MCF 10A (cell line): ENCODE results near the gene MDM2. TPM values are rescaled to one million over a fixed set of nuclear protein-coding genes. Genes with fewer than 3 reads are reported as not detected.

Experiments
- BruUV-seq: library from RNA; stranded (reverse); fragments of 400-500 nt; replicated peaks from 2 replicates; lab custom pipeline; 2021; lab: Mats Ljungman, UMichigan
- CTCF ChIA-PET: fragments of 300-600 bp; sonication (Branson Sonifier 250); formaldehyde crosslinking; extraction: SDS; loops from one replicate; lab custom pipeline; 2021; ENCODE audit warnings: antibody characterized with exemption, inconsistent platforms; lab: Yijun Ruan, JAX
- POLR2A ChIA-PET: fragments of 300-600, 350-650 bp; sonication (Branson Sonifier 250); formaldehyde crosslinking; extraction: SDS; loops from one replicate; lab custom pipeline; 2020; ENCODE audit warnings: antibody characterized with exemption, inconsistent platforms; lab: Yijun Ruan, JAX
- DNase-seq: peaks from one replicate; pipeline ENCODE4 v3.0.0-alpha.2; 2018; ENCODE audit not compliant: unreplicated experiment
- H3K27ac Mint-ChIP-seq: one replicate; pipeline ENCODE4 v1.8.0; 2022; ENCODE audit warnings: mild to moderate bottlenecking, low read depth, mixed read lengths; ENCODE audit not compliant: unreplicated experiment
- H3K27me3 Mint-ChIP-seq: one replicate; pipeline ENCODE4 v1.8.0; 2022; ENCODE audit warnings: mixed read lengths; ENCODE audit not compliant: insufficient read depth, unreplicated experiment
- H3K36me3 Mint-ChIP-seq: one replicate; pipeline ENCODE4 v1.8.0; 2022; ENCODE audit warnings: mild to moderate bottlenecking, moderate library complexity, mixed read lengths; ENCODE audit not compliant: insufficient read depth, unreplicated experiment
- H3K4me1 Mint-ChIP-seq: one replicate; pipeline ENCODE4 v1.8.0; 2022; ENCODE audit warnings: mixed read lengths; ENCODE audit not compliant: insufficient read depth, unreplicated experiment
- H3K4me3 Mint-ChIP-seq: one replicate; pipeline ENCODE4 v1.8.0; 2022; ENCODE audit warnings: mild to moderate bottlenecking, moderate library complexity, mixed read lengths; ENCODE audit not compliant: unreplicated experiment
- H3K9me3 Mint-ChIP-seq: one replicate; pipeline ENCODE4 v1.8.0; 2022; ENCODE audit warnings: mixed read lengths; ENCODE audit not compliant: unreplicated experiment
- intact Hi-C: fragments of 100-400 bp; cut with micrococcal nuclease; formaldehyde crosslinking; loops from 2 replicates; pipeline ENCODE4 v1.14.1; 2022
- total RNA-seq: library from RNA; stranded (reverse); gene quantifications from 2 replicates; pipeline ENCODE4 v1.2.3, GENCODE V29; 2022
- TF ChIP-seq, protein P1 (sequence below): fragments of 200-600 bp; IDR thresholded peaks from one replicate; pipeline ENCODE4 v1.8.0; 2022; ENCODE audit warnings: antibody characterized with exemption, mild to moderate bottlenecking; ENCODE audit not compliant: unreplicated experiment

The MDM2 gene
- total RNA-seq, 1 experiment from 2014 or later = 383 TPM

GRCh38 chr12:68790952-68791234 is 17.1 kb upstream of the MDM2 start:
- ChIA-PET CTCF (interaction anchor here (0.6 kb wide), 1 partner anchor 44 kb away, joined by 3 read pairs; no protein-coding TSS in a partner anchor), POLR2A (interaction anchor here (1.1 to 1.7 kb wide), 2 partner anchors 9 to 17 kb away, joined by 5 to 9 read pairs; partner anchors contain the start of gene MDM2)
- Mint-ChIP-seq H3K36me3 (no peaks in the 10 kb centered on the region), H3K4me1 (peaks cover 19% of the 10 kb centered on the region), H3K27ac (no peak overlapping the region), H3K27me3 (no peaks in the 10 kb centered on the region), H3K4me3 (no peak overlapping the region), H3K9me3 (no peaks in the 10 kb centered on the region)
- intact Hi-C loops = no loop called here
- no TSS peak for BruUV-seq
- TF ChIP-seq, protein P1, sequence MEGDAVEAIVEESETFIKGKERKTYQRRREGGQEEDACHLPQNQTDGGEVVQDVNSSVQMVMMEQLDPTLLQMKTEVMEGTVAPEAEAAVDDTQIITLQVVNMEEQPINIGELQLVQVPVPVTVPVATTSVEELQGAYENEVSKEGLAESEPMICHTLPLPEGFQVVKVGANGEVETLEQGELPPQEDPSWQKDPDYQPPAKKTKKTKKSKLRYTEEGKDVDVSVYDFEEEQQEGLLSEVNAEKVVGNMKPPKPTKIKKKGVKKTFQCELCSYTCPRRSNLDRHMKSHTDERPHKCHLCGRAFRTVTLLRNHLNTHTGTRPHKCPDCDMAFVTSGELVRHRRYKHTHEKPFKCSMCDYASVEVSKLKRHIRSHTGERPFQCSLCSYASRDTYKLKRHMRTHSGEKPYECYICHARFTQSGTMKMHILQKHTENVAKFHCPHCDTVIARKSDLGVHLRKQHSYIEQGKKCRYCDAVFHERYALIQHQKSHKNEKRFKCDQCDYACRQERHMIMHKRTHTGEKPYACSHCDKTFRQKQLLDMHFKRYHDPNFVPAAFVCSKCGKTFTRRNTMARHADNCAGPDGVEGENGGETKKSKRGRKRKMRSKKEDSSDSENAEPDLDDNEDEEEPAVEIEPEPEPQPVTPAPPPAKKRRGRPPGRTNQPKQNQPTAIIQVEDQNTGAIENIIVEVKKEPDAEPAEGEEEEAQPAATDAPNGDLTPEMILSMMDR = no peak
- no peak for DNase-seq

- no TSS peak for BruUV-seq
- Mint-ChIP-seq H3K36me3 (no peaks in the 10 kb centered on the region), H3K4me3 (no peak overlapping the region), H3K9me3 (no peaks in the 10 kb centered on the region), H3K27me3 (no peaks in the 10 kb centered on the region), H3K4me1 (peaks cover 19% of the 10 kb centered on the region), H3K27ac (no peak overlapping the region)
- TF ChIP-seq, protein P1 = no peak
- DNase-seq = no peak
- ChIA-PET CTCF (interaction anchor here (0.8 kb wide), 1 partner anchor 17 kb away, joined by 3 read pairs; no protein-coding TSS in a partner anchor), POLR2A (interaction anchor here (0.6 to 1.7 kb wide), 4 partner anchors 8 to 1350 kb away, joined by 3 to 9 read pairs (median 4); partner anchors contain the start of gene MDM2)
- intact Hi-C loops = no loop called here
These were observed 16.0 kb upstream of the MDM2 start for GRCh38 chr12:68791897-68792481.

- DNase-seq = peak; percentile 64
- intact Hi-C loops = no loop called here
- H3K27ac Mint-ChIP-seq = no peak overlapping the region
- no peaks in the 10 kb centered on the region for H3K9me3 Mint-ChIP-seq
- no peak overlapping the region for H3K4me3 Mint-ChIP-seq
- TF ChIP-seq, protein P1 = no peak
- no peaks in the 10 kb centered on the region for H3K27me3 Mint-ChIP-seq
- ChIA-PET CTCF (interaction anchor here (0.6 to 0.9 kb wide), 3 partner anchors 14 to 190 kb away, joined by 3 to 5 read pairs (median 3); no protein-coding TSS in a partner anchor), POLR2A (interaction anchor here (0.7 to 7.8 kb wide), 3 partner anchors 15 to 430 kb away, joined by 4 to 69 read pairs (median 4); partner anchors contain the start of gene MDM2)
- BruUV-seq = no TSS peak
- no peaks in the 10 kb centered on the region for H3K36me3 Mint-ChIP-seq
- H3K4me1 Mint-ChIP-seq = peaks cover 10% of the 10 kb centered on the region
These were observed 15.0 kb upstream of the MDM2 start for GRCh38 chr12:68792952-68793351.

GRCh38 chr12:68793436-68793835 is 14.5 kb upstream of the MDM2 start:
- H3K4me1 Mint-ChIP-seq = peaks cover 7% of the 10 kb centered on the region
- POLR2A ChIA-PET = interaction anchor here (0.7 to 7.8 kb wide), 4 partner anchors 14 to 431 kb away, joined by 3 to 69 read pairs (median 4); partner anchors contain the start of gene MDM2
- no peaks in the 10 kb centered on the region for H3K36me3 Mint-ChIP-seq
- H3K27ac Mint-ChIP-seq = no peak overlapping the region
- no peaks in the 10 kb centered on the region for H3K27me3 Mint-ChIP-seq
- no peak for DNase-seq
- CTCF ChIA-PET = interaction anchor here (0.9 to 1.2 kb wide), 2 partner anchors 10 to 14 kb away, joined by 5 read pairs; no protein-coding TSS in a partner anchor
- no TSS peak for BruUV-seq
- intact Hi-C loops = no loop called here
- no peak overlapping the region for H3K4me3 Mint-ChIP-seq
- H3K9me3 Mint-ChIP-seq = no peaks in the 10 kb centered on the region
- TF ChIP-seq, protein P1 = no peak
